Activated CD8-positive, alpha-beta memory T cell treated with anti-CD3 and anti-CD28 coated beads for 4 hours (primary cell): Measurements from ENCODE around the gene STMND1.

ENCODE experiments used
- DNase-seq, 2 donors: peaks; one replicate each; pipeline ENCODE4 v3.0.0-alpha.2; 2020; ENCODE audit warnings: low read depth in 2 of 2

The STMND1 gene

DNA sequence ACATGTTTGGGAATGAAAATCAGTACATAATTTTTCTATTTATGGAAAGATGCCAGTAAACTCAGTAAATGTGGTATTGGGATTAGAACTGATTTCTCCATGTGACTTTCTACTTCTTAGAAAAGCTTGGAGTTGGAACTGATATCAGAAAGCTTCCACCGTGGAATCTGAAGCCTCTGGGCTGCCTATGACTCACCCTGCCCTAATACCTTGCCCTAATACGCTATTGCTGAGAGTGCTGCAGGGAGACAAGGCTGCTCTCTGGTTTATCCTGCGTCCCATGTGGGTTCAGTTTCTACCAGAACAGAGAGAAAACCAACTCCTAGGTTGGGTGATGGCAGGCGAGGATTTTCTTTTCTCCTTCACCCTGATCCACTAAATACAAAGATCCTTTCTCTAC lies 3.3 kb upstream of the STMND1 start:
- DNase-seq, result no peak

- no peak for DNase-seq
These were observed 2.3 kb upstream of the STMND1 start for GRCh38 chr6:17099401-17100059.

- no peak for DNase-seq
These were observed 1.0 kb upstream of the STMND1 start for GRCh38 chr6:17100806-17101205.

GRCh38 chr6:17102258-17102870 lies 514 bp downstream of the STMND1 start:
- no peak for DNase-seq

GRCh38 chr6:17103715-17104114 lies 1.9 kb downstream of the STMND1 start:
- DNase-seq, result no peak

DNA sequence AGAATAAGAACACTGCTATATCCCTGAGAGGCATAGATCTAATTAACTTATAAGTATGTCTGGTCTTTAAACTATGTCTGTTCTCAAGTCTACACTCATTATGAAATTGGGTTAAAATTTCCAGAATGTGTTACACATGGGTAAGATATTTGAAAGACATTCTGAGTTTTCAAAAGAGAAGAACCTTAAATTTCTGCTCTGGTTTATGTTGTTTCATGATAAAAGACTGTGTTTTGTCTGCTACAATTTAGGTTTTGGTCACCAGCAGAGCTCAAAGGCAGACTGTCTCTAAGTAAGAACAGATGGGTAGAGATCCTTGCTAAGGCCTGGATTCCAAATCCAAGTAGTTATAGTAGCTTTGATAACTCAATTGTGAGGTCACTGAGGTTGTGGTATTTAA lies 6.0 kb downstream of the STMND1 start:
- DNase-seq, result no peak

DNA sequence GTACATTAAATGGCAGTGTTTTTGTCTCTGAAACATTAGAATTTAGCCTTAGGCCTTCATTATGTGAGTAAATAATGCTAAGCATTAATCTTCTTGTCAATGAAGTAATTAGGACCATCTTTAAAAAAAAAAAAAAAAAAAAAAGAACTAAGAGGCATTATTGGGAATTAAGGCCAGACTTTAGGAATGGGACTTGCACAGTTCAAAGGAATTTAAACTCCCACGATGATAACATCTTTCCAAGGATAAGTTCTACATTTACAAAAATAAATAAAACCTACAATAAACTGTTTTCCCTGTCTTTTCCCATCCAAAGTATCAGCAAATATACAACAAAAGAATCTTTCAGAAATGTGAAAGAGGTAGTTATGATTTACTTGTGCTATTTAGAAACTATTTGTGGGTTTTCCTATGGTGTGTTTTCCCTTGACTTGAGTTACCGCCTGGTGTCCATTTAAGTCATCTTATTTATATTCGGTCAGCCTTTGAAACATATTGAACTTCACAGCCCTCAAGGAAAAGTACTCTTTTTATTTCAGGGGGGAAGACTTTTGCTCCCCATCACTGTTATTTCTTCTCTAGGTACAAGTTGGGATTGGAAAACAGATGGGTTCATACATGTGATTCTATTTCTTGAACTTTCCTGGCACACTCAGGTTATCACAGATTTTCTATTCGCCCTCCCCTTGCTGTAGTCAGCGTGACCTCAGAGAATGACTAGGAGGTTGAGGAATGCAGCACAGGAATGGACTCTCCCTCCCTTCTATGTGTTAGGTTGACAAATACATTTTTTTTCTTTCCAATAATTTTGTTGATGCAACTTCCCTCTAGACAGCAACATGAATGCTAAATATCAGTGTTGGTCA lies 13.6 kb downstream of the STMND1 start:
- DNase-seq, result no peak

GRCh38 chr6:17116117-17116440 lies 14.2 kb downstream of the STMND1 start:
- DNase-seq, result no peak

- DNase-seq, result no peak
These were observed 18.2 kb downstream of the STMND1 start for GRCh38 chr6:17120019-17120418.

DNA sequence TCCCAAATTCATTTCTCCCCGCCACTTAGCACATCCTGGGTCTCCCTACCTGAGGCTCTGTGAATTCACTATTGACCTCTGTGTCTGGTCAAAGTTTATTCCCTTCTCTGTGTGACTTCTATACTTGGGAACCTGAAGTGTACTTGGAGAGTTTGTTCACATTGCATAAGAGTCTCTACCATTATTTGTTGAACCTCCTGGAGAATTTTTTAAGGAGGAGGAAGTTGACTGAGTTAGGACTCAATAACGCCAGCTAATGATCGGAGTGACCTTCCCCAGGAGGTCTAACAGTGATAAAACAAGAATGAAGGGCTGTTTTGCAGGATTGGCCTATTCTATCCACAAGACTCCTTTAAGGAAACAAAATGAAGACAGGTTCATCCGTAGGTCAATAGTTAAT lies 23.6 kb downstream of the STMND1 start:
- DNase-seq, result no peak

DNA sequence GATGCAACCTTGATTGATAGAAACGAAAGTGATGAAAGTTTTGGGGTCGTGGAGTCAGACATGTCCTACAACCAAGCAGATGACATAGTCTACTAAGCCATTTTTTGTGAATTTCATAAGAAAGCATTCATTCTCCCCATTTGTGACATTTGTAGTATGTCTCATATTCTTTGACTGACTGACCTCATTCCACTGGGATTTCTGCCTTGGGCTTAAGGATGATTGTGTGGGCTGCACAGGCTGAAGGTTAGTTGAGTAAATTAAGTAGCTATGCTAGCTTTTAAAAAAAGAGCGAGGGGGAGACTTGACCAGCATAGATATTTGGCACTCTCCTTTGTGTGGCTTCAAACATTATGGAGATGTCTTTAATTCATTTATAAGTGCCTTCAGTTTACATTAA lies 28.9 kb downstream of the STMND1 start:
- DNase-seq, result no peak

DNA sequence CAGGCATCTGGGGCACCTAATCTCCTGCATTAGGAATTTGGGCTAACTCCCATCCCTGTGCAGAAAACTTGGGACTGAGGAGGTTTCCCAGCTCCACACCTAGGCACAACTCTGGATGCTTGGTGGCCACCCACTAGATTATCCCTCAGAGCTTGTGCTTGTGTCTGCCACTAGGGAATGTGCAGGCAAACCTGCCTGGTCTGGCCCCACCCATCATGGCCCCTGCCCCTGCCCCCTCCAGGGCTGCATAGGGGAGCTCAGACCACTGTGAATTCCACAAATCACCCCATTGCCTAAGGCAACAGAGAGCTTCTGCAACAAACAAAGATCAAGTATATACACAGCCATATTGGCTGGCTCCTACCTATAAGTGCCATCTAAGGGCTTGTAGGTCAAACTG lies 31.1 kb downstream of the STMND1 start:
- DNase-seq, result no peak

GRCh38 chr6:17138033-17138432 lies 36.2 kb downstream of the STMND1 start:
- no peak for DNase-seq

GRCh38 chr6:17144016-17144415 lies 42.2 kb downstream of the STMND1 start:
- no peak for DNase-seq

- no peak for DNase-seq
These were observed 47.7 kb downstream of the STMND1 start for GRCh38 chr6:17149571-17149970.

DNA sequence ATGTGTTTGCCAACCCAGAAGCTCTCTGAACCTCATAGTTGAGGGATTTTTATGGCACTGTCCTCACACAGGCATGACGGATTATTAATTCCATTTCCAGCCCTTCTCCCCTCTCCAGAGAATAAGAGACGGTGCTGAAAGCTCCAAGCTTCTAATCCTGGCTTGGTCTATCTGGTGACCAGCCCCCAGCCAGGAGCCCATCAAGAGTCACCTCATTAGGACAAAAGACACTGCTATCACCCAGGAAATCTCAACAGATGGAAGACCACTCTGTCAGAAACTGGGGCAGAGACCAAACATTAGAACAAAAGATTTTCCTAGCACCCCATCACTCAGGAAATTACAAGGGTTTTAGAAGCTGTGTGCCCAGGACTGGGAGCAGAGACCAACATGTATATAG lies 48.2 kb downstream of the STMND1 start:
- no peak for DNase-seq

- DNase-seq, result no peak
These were observed 50.0 kb downstream of the STMND1 start for GRCh38 chr6:17151888-17152287.

GRCh38 chr6:17152703-17153102 lies 50.9 kb downstream of the STMND1 start:
- DNase-seq, result no peak

DNA sequence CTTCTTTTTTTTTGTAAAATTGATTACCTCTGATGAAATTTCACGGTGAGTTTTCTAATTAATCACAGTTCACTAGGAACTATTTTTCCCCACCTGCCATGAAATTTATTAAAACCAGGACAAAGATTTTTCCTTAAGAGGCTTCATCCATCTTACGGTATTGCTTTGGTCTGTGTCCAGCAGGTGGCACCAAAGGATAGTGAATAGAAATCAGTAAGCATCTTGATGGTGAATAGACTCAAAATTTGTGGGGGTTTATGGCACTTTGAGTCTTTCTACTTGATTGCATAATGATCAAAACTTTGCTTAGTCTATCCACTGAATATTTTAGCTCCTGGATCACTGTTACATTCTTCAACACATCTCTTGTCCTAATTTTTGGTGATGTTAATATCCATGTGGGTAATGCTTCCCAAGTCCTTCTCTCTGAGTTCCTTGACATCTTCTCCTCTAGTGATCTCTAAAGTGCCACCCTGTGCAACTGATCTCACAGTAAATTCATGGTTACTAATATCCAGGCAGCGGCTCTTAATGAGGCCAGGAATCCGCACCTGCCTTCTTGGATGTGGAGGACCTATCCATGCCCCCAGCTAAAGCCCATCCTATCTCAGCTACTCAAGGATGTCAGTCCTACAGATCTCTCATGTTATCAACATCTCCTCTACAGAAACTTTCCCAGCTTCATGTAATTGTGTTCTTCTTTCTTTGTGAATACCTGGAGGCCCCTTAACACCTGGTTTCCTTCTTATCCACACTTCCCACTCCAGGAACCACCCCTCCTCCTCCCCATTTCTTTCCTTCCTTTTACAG lies 54.5 kb downstream of the STMND1 start:
- peak; percentile 2 to 41 for DNase-seq

GRCh38 chr6:17156966-17157365 lies 55.1 kb downstream of the STMND1 start:
- DNase-seq, result no peak

DNA sequence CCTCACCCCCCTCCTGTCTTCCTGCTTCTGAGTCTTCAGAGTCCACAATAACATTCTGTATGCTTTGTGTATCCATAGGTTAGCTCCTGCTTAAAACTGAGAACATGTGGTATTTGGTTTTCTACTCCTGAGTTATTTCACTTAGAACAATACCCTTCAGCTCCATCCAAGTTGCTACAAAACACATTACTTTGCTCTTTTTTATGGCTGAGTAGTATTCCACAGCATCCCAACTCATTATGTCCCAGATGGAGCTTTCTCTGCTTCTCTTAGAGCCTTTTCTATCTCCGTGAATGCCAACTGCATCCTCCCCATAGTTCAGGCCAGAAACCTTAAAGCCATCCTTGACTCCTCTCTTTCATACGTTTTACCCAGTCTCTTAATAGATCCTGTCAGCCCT lies 55.8 kb downstream of the STMND1 start:
- DNase-seq, result no peak

GRCh38 chr6:17159240-17159639 lies 57.4 kb downstream of the STMND1 start:
- DNase-seq, result no peak
